Adipocyte (in vitro differentiated cells): ENCODE measurements around the gene AMBRA1.
"Not testable (repeated sequence)": the region's sequence is repeated elsewhere in the genome, so short reads cannot be mapped to it uniquely, and the experiment has no call there.

Source experiments
- DNase-seq: peaks from one replicate; pipeline ENCODE4 v3.0.0-alpha.2; 2015; ENCODE audit warnings: low read depth
- H3K27me3 ChIP-seq: replicated peaks from 2 replicates; pipeline ENCODE4 v1.7.0; 2013; ENCODE audit warnings: mild to moderate bottlenecking, low read length, moderate library complexity; ENCODE audit not compliant: control insufficient read depth, insufficient read depth
- H3K36me3 ChIP-seq: 2 replicates; pipeline ENCODE4 v1.7.0; 2013; ENCODE audit warnings: low read length, mild to moderate bottlenecking, moderate library complexity; ENCODE audit not compliant: control insufficient read depth, insufficient read depth, severe bottlenecking
- H3K4me1 ChIP-seq: 2 replicates; pipeline ENCODE4 v1.7.0; 2013; ENCODE audit warnings: mild to moderate bottlenecking, low read length, moderate library complexity; ENCODE audit not compliant: control insufficient read depth, insufficient read depth
- H3K4me3 ChIP-seq: 2 replicates; pipeline ENCODE4 v1.7.0; 2013; ENCODE audit warnings: mild to moderate bottlenecking, low read length, moderate library complexity
- H3K9ac ChIP-seq: 2 replicates; pipeline ENCODE4 v1.7.0; 2013; ENCODE audit warnings: mild to moderate bottlenecking, low read length, moderate library complexity
- H3K9me3 ChIP-seq: 2 replicates; pipeline ENCODE4 v1.7.0; 2013; ENCODE audit warnings: mild to moderate bottlenecking, low read length, moderate library complexity; ENCODE audit not compliant: control insufficient read depth

The AMBRA1 gene

DNA sequence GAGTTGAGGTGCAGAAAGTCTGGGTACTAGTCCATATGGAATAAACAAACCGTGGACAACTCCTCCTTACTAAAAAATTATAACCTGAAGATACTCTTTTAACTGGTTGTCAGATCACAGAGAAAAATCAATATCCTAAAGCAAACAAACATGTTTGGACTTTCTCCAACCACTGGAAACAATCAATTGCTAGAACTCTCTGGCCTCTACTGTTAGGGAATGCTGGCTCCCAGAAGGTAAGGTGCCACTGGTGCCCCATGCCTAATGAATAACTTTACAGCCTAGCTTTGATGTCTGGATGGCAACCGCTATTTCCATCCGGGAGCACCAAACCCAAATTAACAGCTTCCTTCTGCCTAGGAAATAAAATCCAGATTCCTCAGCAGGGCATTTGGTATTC lies 74.5 kb downstream of the AMBRA1 start:
- Histone ChIP-seq H3K36me3 (peaks cover 8% of the 10 kb centered on the region), H3K4me1 (peaks cover 27% of the 10 kb centered on the region), H3K9me3 (no peaks in the 10 kb centered on the region), H3K4me3 (no peak overlapping the region), H3K27me3 (no peaks in the 10 kb centered on the region), H3K9ac (no peak overlapping the region)
- DNase-seq, result no peak

DNA sequence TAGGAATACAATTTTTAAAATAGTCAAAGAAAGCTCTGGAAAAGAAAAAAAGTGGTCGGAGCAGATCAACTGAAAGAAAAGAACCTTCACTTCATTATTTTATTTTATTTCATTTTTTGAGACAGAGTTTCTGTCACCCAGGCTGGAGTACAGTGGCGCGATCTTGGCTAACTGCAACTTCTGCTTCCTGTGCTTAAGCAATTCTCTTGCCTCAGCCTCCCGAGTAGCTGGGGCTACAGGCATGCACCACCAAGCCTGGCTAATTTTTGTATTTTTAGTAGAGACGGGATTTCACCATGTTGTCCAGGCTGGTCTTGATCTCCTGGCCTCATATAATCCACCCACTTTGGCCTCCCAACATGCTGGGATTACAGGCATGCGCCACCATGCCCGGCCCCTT lies 74.9 kb downstream of the AMBRA1 start:
- H3K9ac ChIP-seq, H3K4me3 ChIP-seq, H3K27me3 ChIP-seq, H3K36me3 ChIP-seq, DNase-seq, H3K9me3 ChIP-seq: not testable (repeated sequence)
- H3K4me1 ChIP-seq, result peaks cover 27% of the 10 kb centered on the region

DNA sequence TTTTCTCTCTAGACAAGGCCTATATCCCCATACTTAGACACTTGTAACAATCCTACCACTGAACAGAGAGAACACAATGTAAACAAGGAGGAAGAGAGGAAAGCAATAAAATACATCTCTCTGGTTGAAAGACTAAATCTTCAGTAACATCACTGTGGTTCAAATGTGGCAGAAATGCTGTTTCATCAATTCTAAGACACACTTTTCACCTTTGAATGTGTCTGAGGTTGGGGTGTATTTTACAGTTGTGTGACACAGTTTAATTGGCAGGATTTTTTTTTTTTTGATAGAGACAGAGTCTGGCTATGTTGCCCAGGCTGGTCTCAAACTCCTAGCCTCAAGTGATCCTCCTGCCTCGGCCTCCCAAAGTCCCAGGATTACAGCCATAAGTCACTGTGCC lies 79.5 kb downstream of the AMBRA1 start:
- no peak for DNase-seq
- Histone ChIP-seq H3K4me3 (no peak overlapping the region), H3K36me3 (peaks cover 18% of the 10 kb centered on the region), H3K9me3 (no peaks in the 10 kb centered on the region), H3K9ac (no peak overlapping the region), H3K27me3 (no peaks in the 10 kb centered on the region), H3K4me1 (no peaks in the 10 kb centered on the region)

DNA sequence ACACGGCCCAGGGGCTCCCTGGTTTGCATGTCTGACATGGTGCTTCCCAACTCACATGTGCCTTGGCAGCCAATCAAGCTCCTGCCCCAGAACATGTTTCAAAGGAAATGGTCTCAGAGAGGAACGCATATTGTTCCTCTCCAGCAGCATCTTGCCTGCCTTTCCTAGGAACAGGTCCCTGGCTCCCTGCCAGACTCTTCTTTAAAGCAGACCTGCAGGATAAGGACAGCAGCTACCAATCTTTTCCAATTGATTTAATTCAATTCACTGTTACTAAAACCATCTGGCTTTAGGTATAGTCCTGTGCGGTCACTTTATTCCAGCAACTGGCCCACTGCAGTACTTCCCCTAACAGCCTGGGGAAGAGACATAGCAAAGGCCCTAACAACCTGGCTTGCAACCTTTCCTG lies 79.9 kb downstream of the AMBRA1 start:
- DNase-seq, result no peak
- Histone ChIP-seq H3K4me3 (no peak overlapping the region), H3K9me3 (no peaks in the 10 kb centered on the region), H3K4me1 (no peaks in the 10 kb centered on the region), H3K36me3 (peaks cover 20% of the 10 kb centered on the region), H3K9ac (no peak overlapping the region), H3K27me3 (no peaks in the 10 kb centered on the region)

DNA sequence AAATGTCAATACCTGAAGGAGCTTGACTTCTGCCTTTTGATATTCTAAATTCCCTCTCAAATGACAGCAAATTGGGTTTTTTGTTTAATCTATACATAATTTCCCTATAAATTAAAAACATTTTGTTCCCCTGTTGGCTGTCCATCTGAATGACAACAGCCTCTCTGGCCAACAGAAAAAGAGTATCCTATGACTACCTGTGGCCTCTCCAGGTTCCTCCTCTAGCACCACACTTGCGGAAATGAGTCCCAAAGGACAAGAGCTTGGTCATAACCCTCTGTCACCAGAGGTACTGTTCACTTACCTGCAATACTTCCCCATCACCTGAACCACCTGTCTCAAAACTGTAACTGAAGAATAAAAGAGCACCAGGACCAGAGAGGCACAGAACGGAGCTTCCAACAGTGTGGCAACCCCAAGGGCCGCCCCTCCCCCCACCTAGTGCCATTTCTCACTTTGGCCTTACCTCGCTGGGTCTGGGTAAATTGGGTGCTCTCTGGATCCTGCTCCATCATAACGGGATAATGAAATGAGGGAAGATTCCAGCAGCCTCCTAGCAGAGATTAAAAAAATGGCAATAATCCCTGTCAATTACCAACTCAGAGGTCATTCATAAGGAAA lies 81.5 kb downstream of the AMBRA1 start:
- no peaks in the 10 kb centered on the region for H3K4me1 ChIP-seq
- no peaks in the 10 kb centered on the region for H3K9me3 ChIP-seq
- no peak overlapping the region for H3K4me3 ChIP-seq
- H3K9ac ChIP-seq, result no peak overlapping the region
- H3K36me3 ChIP-seq, result peaks cover 33% of the 10 kb centered on the region
- DNase-seq, result no peak
- H3K27me3 ChIP-seq, result no peaks in the 10 kb centered on the region

DNA sequence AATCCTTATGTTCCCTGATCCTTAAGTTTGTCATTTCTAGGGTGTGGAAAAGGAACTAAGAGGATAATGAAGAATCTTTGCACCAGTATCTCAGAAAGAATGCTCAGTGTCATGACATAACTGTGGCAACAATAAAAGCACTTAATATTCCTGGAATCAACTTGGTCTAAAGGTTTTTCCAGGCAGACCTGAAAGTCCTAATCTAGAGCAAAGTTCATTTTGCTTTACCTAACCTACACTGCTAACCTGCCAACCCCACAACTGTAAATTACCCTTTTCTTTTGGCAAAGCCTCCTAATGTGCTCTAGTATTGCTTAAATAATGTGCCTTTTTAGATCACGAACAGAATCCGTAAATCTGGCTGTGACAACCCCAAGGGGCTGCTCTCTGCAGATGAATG lies 82.5 kb downstream of the AMBRA1 start:
- Histone ChIP-seq H3K4me3 (no peak overlapping the region), H3K9ac (no peak overlapping the region), H3K9me3 (no peaks in the 10 kb centered on the region), H3K36me3 (peaks cover 35% of the 10 kb centered on the region), H3K27me3 (no peaks in the 10 kb centered on the region), H3K4me1 (peaks cover 3% of the 10 kb centered on the region)
- no peak for DNase-seq

DNA sequence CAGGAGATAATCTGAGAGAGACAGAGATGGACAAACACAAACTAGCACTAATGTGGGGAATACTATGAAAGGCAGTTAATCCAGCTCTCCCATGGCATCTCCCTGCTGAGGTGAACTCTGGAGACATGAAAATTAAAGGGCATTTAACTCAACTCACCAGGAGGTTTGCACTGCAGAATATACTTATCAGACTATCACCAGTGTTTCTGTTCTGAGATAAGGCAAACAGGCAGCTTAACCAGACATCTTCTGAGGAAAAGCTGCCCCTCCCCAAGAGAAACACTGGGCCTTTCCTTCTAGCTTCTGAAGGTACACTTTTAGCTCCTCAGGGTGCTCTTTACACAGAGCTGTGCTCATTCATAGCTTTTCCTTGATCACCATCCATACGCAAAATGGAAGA lies 85.5 kb downstream of the AMBRA1 start:
- Histone ChIP-seq H3K9ac (no peak overlapping the region), H3K36me3 (peaks cover 52% of the 10 kb centered on the region), H3K4me3 (no peak overlapping the region), H3K9me3 (no peaks in the 10 kb centered on the region), H3K4me1 (peaks cover 19% of the 10 kb centered on the region), H3K27me3 (no peaks in the 10 kb centered on the region)
- DNase-seq, result no peak

DNA sequence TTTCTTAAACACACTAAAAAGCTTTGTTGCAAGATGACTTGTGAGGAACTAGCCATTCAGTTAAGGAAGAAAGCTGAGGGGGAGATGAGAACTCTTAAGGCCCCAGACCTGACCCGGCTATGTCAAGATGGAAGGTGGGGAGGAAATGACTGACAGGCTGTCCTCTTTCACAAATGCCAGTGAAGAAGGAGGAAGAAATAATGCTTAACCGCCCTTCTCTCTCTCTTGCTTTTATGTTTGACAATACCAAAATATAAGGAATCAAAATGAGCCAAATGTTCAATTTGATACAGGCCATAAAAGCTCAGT lies 87.4 kb downstream of the AMBRA1 start:
- no peak overlapping the region for H3K4me3 ChIP-seq
- H3K4me1 ChIP-seq, result peaks cover 19% of the 10 kb centered on the region
- no peaks in the 10 kb centered on the region for H3K9me3 ChIP-seq
- DNase-seq, result no peak
- peaks cover 59% of the 10 kb centered on the region for H3K36me3 ChIP-seq
- no peak overlapping the region for H3K9ac ChIP-seq
- no peaks in the 10 kb centered on the region for H3K27me3 ChIP-seq

DNA sequence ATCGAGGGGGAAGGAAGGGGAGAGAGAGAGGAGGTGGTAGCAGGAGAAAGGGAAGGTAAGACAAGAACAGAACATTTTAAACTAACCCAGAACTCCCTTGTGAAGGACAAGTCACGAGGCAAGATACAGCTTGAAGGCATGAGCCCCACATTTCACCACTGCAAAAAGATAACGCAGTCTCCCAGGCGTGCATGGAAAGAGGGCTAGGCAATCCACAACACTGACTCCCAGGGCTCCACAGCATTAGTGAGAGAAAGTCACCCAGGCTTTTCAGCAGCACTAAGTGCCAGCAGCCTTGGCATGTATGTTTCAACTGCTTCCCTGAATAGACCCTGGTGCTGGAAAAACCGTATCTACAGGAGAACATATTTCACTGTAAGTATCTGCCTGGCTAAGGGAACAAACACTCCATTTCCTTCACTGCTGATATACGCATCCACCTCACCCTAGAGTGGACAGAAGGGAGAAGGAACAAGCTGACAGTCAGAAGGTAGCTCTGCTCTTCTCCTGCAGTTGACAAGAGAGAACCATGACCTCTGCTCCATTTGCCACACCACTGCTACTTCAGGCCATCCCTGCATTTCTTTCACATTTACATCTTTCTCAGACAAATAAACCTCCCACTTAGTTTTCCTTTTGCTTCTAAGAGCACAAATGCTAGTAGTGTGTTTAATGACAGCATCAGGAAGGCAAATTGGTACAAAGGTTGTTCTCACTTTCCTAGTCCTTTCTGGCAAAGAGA lies 87.9 kb downstream of the AMBRA1 start:
- H3K9me3 ChIP-seq, result no peaks in the 10 kb centered on the region
- peaks cover 19% of the 10 kb centered on the region for H3K4me1 ChIP-seq
- no peak overlapping the region for H3K4me3 ChIP-seq
- DNase-seq, result no peak
- H3K36me3 ChIP-seq, result peaks cover 61% of the 10 kb centered on the region
- no peak overlapping the region for H3K9ac ChIP-seq
- H3K27me3 ChIP-seq, result no peaks in the 10 kb centered on the region

DNA sequence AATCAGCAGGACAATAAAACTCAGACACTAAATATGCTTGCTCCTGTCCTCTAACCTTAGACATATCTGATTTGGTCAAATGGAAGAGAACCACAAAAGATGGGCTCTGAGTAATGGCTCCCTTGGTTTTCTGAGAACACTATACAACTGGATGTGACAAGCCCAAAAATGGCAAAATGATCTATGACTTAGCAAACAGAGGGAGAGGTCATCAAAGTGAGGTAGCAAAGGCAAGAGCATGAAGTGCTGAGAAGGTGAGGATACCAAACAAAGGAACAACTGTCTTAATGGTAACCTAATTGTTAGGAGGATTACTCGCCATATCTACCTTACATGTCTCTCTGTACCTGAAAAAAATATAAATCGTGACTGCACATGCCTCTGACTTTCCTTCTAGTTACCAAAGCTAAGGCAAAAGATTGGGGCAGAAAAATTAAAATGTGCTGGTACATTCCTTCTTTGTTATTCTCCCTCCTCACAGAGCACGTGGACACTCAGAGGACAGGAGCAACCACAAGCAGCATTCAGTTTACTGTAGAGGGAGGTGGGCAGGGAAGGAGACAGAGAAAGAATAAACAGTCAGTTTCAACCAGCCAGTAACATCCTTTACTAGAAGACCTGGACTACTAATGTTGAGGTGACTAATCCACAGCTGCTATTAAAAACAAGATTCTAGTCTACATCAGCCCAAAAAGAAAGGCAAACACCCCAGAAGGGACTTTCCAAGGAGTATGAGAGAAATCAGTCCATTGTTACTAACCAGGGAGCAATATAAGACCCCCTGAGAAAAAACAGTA lies 88.8 kb downstream of the AMBRA1 start:
- H3K4me3 ChIP-seq, result no peak overlapping the region
- H3K36me3 ChIP-seq, result peaks cover 67% of the 10 kb centered on the region
- no peak overlapping the region for H3K9ac ChIP-seq

DNA sequence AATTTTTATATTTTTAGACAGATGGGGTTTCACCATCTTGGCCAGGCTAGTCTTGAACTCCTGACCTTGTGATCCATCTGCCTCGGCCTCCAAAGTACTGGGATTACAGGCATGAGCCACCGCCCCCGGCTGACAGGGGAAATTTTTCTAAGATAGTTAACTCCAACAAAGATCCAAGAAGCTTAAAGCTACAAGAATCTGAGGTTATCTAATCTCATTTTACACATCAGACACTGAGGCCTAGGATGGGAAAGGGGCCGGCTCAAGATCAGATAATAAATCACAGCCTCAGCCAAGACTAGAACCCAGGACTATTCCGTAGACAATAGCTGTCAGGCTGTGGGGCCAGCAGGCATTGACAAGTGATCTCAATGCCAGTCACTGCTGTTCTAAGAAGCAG lies 94.0 kb downstream of the AMBRA1 start:
- DNase-seq, result no peak
- Histone ChIP-seq H3K27me3 (no peaks in the 10 kb centered on the region), H3K4me3 (no peak overlapping the region), H3K4me1 (peaks cover 2% of the 10 kb centered on the region), H3K9ac (no peak overlapping the region), H3K36me3 (peaks cover 58% of the 10 kb centered on the region), H3K9me3 (no peaks in the 10 kb centered on the region)

More for the DNA sequence above, 88.8 kb downstream of the AMBRA1 start:
- Histone ChIP-seq H3K27me3 (no peaks in the 10 kb centered on the region), H3K9me3 (no peaks in the 10 kb centered on the region), H3K4me1 (peaks cover 19% of the 10 kb centered on the region)
- peak; percentile 15 for DNase-seq
